Measurements from ENCODE around the gene HSPB7. TPM values are rescaled to one million over a fixed set of nuclear protein-coding genes. Genes with fewer than 3 reads are reported as not detected.
"Not testable (repeated sequence)": the region's sequence is repeated elsewhere in the genome, so short reads cannot be mapped to it uniquely, and the experiment has no call there.

The HSPB7 gene
- total RNA-seq, 1 donor from 2014 or later, result 10.7 TPM

DNA sequence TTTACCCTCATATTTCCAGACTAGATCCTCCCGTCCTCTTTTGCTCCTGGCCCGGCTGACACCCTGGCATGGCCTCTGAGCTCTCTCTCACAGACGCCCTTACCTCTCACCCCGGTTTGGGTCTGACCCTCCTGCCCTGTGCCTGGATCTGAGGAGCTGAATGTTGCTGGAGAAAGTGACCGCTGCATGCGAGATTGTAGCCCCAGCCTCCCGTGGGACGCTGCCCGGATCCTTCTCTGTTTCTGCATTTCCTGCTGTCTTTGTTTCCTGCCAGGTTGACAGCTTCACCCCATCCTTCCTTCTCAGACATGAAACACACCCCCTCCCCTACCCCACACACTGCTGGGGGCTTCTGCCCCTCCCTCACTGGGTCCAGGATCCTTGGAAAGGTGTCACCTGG is 46.1 kb upstream of the HSPB7 start:
- H3K9me3 ChIP-seq, result no peaks in the 10 kb centered on the region
- no peak overlapping the region for H3K4me3 ChIP-seq
- no peak for DNase-seq
- H3K4me1 ChIP-seq, result no peaks in the 10 kb centered on the region
- intact Hi-C loops (cut with DNase I), result no loop called here
- TF ChIP-seq, protein P1, sequence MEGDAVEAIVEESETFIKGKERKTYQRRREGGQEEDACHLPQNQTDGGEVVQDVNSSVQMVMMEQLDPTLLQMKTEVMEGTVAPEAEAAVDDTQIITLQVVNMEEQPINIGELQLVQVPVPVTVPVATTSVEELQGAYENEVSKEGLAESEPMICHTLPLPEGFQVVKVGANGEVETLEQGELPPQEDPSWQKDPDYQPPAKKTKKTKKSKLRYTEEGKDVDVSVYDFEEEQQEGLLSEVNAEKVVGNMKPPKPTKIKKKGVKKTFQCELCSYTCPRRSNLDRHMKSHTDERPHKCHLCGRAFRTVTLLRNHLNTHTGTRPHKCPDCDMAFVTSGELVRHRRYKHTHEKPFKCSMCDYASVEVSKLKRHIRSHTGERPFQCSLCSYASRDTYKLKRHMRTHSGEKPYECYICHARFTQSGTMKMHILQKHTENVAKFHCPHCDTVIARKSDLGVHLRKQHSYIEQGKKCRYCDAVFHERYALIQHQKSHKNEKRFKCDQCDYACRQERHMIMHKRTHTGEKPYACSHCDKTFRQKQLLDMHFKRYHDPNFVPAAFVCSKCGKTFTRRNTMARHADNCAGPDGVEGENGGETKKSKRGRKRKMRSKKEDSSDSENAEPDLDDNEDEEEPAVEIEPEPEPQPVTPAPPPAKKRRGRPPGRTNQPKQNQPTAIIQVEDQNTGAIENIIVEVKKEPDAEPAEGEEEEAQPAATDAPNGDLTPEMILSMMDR (IDR thresholded peaks at IDR 0.05), result no peak
- ATAC-seq, result no peak
- no peaks in the 10 kb centered on the region for H3K36me3 ChIP-seq
- no peak overlapping the region for H3K27ac ChIP-seq
- no peaks in the 10 kb centered on the region for H3K27me3 ChIP-seq

DNA sequence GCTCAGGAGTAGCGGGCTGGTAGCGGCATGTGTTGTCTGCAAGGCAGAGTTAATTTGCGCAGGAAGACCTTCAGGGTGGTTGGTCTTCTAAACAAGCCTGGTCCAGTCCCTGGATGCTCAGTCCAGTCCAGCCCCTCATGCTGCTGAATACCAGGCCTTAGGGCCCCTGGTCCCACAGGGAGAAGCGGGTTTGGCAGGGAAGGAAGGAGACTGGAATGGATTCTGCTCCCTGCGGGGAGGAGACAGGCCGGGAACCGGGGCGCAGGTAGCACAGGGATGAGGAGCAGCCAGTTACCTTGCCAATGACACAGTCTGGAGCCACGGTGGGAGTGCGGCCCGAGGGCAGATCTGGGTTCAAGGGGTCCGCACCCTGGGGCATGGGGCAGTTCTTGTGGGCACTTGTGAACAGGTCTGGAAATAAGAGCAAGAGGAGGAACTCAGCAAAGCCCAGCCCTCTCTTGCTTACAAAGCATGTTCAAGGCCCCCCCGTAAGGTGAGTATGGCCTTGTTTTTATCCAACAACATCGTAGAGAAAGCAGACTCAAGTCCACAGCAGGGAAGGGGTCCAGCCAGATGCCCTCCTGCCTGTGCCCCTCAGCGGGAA is 45.5 kb upstream of the HSPB7 start:
- no peak for DNase-seq

DNA sequence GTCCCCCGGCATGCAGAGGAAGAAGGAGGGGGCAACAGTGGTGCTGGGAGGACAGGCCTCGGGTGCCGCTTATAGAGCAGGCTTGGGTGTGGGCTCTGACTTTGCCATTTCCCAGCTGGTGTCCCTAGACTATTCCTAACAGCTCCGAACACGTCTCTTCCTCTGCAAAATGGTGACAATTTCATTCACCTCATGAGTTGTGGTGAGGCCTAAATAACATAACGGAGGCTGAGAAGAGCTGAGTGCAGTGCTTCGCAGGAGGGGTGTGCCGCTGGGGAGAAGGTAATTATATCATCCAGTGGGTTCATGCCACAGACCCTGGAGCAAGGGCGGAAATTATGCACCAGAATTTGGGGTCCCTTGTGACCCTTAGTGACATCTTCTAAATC is 44.8 kb upstream of the HSPB7 start:
- intact Hi-C loops (cut with DNase I), result not testable (repeated sequence)

More for the DNA sequence above, 45.5 kb upstream of the HSPB7 start:
- intact Hi-C loops (cut with DNase I), result no loop called here
- no peaks in the 10 kb centered on the region for H3K4me1 ChIP-seq
- no peaks in the 10 kb centered on the region for H3K36me3 ChIP-seq
- H3K9me3 ChIP-seq, result no peaks in the 10 kb centered on the region
- TF ChIP-seq, protein P1 (IDR thresholded peaks at IDR 0.05), result no peak
- H3K4me3 ChIP-seq, result no peak overlapping the region
- ATAC-seq, result no peak
- H3K27me3 ChIP-seq, result no peaks in the 10 kb centered on the region
- no peak overlapping the region for H3K27ac ChIP-seq

DNA sequence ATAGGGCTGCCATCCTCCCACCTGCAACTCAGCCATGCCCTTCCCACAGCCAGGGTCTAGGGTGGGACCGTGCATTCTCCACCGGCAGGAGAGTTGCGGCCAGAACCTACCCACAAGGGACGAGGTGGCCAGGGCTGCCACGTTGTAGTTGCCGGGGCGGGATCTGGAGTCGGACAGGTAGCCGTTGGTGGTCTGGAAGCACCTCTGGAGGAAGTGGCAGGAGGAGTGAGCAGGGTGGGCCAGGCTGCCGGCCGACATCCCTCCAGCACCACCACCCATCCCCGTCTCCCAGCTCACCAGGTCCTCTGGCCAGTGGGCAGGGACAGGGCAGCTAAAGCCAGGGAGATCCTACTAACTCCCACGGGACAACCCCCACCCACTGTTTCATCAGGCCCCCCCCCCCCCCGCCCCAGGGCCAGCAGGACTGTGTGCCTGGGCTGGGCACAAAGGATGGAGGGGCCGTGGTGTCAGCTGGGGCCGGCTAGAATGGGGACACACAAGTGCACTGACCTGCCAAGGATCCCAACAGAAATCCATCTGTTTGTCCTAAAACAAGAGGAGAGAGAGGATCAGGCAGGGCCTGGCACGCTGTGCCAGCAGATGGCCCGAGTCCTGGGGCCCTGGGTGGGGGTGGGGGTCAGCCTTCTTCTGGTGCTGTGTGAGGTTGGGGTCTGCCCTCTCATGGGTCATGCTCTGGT is 44.3 kb upstream of the HSPB7 start:
- not testable (repeated sequence) for H3K4me3 ChIP-seq

More for the DNA sequence above, 44.8 kb upstream of the HSPB7 start:
- not testable (repeated sequence) for H3K27ac ChIP-seq, H3K4me1 ChIP-seq, H3K9me3 ChIP-seq, DNase-seq, H3K36me3 ChIP-seq, H3K4me3 ChIP-seq, ATAC-seq, H3K27me3 ChIP-seq

DNA sequence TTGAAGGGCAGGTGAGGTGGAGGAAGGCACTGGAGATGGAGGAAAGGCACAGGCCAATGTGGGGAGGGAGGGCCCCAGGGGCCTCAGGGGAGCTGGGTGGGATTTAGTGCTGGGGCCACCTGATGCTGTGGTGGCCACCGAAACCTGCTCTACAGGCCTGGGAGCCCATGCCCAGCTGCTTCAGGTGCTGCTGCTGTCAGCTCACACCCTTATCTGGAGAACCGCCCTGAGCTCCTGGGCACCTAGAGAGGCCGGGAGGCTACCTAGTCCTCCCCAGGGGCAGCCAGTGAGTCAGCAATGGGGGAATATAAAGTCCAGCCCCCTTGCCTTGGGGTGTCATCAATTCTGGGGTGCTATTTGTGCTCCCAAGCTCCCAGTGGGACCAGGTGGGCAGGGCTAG is 43.4 kb upstream of the HSPB7 start:
- DNase-seq, result no peak
- no peak overlapping the region for H3K4me3 ChIP-seq
- no peaks in the 10 kb centered on the region for H3K4me1 ChIP-seq
- H3K9me3 ChIP-seq, result no peaks in the 10 kb centered on the region
- no peaks in the 10 kb centered on the region for H3K36me3 ChIP-seq
- intact Hi-C loops (cut with DNase I), result no loop called here
- TF ChIP-seq, protein P1 (IDR thresholded peaks at IDR 0.05), result no peak
- ATAC-seq, result no peak
- no peak overlapping the region for H3K27ac ChIP-seq
- H3K27me3 ChIP-seq, result no peaks in the 10 kb centered on the region

More for the DNA sequence above, 44.3 kb upstream of the HSPB7 start:
- H3K4me1 ChIP-seq; H3K36me3 ChIP-seq; intact Hi-C loops (cut with DNase I); H3K9me3 ChIP-seq; DNase-seq; ATAC-seq; H3K27ac ChIP-seq; H3K27me3 ChIP-seq: not testable (repeated sequence)

DNA sequence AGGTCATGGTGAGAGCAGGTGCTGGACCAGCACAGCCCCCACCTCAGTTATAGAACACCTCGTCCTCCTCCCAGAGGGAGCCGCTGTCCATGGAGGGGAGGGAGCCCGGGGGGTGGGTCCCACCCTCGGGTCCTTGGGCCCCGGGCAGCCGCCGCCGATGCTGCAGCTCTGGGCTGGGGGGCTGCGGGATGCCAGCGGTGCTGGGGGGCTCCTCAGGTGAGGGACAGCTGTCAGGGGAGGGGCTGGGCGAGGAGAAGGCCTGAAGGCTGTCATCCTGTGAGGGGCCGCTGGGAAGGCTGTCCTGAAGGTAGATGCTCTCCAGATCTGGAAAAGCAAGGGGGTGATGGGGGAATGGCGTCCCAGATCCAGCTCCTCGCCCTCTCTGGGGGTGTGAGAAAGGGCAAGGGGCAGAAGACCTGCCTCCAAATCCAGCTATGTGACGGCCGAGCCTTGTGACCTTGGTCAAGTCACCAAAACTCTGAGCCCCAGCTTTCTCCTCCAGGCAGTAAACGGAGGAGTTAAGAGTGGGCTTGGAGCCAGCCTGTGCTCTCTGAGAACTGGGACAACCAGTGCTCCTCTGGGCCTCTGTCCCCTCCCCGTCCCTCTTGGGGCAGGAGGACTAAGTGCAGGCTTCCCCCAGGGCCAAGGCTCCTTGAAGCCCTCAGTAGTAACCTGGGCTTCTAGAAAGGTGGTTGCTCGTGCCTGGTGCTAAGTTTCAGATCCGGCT is 40.7 kb upstream of the HSPB7 start:
- not testable (repeated sequence) for ATAC-seq

DNA sequence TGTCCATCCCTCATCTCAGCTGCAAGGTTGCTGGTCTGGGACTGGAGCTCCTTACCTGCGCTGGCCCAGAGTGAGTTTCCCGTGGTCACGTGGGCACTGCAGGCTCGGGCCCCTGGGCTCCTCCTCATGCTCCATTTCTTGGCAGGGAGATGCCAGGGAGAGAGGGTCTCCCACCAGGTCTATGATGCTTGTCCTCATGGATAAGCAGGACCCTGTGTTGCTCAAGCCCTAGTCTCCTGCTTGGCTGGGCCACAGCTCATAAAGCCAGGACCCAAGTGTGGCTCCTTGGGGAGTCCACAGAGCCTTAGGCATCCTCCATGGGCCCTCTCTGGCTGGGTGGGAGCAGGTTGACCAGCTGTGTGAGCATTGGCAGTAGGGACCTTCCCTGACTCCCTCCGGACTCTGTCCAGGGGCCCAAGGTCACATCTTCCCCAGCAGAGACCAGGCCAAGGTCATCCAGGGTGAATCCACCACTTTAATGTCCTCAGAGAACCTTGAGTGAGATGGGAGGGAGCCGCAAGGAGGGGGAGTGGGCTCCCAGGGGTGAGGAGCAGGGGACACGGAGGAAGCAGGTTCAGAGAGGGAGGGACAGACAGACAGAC is 39.6 kb upstream of the HSPB7 start:
- intact Hi-C loops (cut with DNase I), result loop anchor here (5.0 kb wide), 1 partner anchor 50 kb away; no protein-coding TSS in a partner anchor
- not testable (repeated sequence) for ATAC-seq

More for the DNA sequence above, 40.7 kb upstream of the HSPB7 start:
- not testable (repeated sequence) for H3K27ac ChIP-seq, H3K27me3 ChIP-seq, H3K9me3 ChIP-seq, H3K4me3 ChIP-seq, H3K4me1 ChIP-seq, H3K36me3 ChIP-seq, DNase-seq
- intact Hi-C loops (cut with DNase I), result loop anchor here (5.0 kb wide), 1 partner anchor 51 kb away; no protein-coding TSS in a partner anchor

DNA sequence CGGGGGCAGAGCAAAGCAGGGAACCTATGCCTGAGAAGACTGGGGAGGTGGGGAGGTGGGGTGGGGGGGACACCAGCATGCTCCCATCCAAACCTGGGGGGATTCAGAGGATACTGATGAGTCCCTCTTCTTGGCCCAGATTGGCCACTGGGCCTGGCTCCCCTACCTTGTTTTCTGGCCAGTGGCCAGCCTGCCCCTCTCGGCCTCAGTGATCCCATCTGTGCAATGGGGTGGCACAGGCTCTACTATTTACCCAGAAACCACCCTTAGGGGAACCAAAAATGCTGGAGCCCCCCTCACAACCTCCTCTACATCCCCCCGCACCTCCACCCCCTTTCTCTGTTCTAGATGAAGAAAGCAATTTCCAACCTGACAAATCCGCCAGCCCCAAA is 38.7 kb upstream of the HSPB7 start:
- not testable (repeated sequence) for H3K4me1 ChIP-seq, H3K36me3 ChIP-seq, H3K27me3 ChIP-seq, ATAC-seq, H3K27ac ChIP-seq, DNase-seq, H3K9me3 ChIP-seq, H3K4me3 ChIP-seq
- intact Hi-C loops (cut with DNase I), result loop anchor here (5.0 kb wide), 1 partner anchor 49 kb away; no protein-coding TSS in a partner anchor

More for the DNA sequence above, 39.6 kb upstream of the HSPB7 start:
- not testable (repeated sequence) for H3K36me3 ChIP-seq, H3K27me3 ChIP-seq, DNase-seq, H3K27ac ChIP-seq, H3K4me1 ChIP-seq, H3K4me3 ChIP-seq, H3K9me3 ChIP-seq

All from upper lobe of right lung (tissue), 1 donor.